Measurements from ENCODE around the gene OPHN1. TPM values are rescaled to one million over a fixed set of nuclear protein-coding genes. Genes with fewer than 3 reads are reported as not detected.

Gene OPHN1
- total and polyA plus RNA-seq, 12 donors = 1.2 to 9.1 (median 5.2) TPM

DNA sequence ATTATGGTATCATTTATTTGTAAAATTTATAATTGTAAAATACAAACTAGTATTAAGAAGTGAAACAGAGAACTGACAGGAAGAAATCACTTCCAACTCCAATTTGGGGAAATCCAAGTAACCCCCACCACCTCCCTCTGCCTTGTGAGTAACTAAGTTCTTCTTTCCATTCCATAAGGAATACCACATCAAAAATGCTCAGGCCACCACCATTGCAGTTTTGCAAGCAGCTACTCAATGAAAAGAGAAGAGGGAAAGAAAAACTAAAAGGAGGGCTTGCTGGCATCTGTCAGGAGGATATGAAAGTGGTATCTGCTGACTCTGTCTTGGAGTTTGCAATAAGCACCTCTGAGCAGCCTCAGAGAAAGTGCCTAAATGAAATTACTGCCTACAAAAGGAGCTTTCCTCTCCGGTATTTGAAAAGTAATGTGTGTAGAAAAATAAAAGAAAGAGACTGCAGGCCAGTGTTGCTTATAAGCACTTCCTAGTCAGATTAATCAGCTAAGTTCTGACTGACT is 228.7 kb downstream of the OPHN1 start:
- intact Hi-C loops (cut with DNase I) = no loop called here
- WGBS, 4 donors = 60 to 91% (median 83%) methylated on average over 1 of the region's 1 CpG
- no peak for DNase-seq
- H3K36me3 ChIP-seq (replicated peaks in 1 of 2) = no peaks in the 10 kb centered on the region
- no peaks in the 10 kb centered on the region for H3K4me1 ChIP-seq (replicated peaks in 1 of 2)
- no peak overlapping the region for H3K4me3 ChIP-seq
- H3K27me3 ChIP-seq = no peaks in the 10 kb centered on the region
- H3K27ac ChIP-seq = no peak overlapping the region
- TF ChIP-seq POLR2A (IDR thresholded peaks at IDR 0.05) = no peak
- TF ChIP-seq, protein P1, sequence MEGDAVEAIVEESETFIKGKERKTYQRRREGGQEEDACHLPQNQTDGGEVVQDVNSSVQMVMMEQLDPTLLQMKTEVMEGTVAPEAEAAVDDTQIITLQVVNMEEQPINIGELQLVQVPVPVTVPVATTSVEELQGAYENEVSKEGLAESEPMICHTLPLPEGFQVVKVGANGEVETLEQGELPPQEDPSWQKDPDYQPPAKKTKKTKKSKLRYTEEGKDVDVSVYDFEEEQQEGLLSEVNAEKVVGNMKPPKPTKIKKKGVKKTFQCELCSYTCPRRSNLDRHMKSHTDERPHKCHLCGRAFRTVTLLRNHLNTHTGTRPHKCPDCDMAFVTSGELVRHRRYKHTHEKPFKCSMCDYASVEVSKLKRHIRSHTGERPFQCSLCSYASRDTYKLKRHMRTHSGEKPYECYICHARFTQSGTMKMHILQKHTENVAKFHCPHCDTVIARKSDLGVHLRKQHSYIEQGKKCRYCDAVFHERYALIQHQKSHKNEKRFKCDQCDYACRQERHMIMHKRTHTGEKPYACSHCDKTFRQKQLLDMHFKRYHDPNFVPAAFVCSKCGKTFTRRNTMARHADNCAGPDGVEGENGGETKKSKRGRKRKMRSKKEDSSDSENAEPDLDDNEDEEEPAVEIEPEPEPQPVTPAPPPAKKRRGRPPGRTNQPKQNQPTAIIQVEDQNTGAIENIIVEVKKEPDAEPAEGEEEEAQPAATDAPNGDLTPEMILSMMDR (IDR thresholded peaks at IDR 0.05) = no peak
- H3K9me3 ChIP-seq (replicated peaks in 1 of 3) = no peaks in the 10 kb centered on the region

DNA sequence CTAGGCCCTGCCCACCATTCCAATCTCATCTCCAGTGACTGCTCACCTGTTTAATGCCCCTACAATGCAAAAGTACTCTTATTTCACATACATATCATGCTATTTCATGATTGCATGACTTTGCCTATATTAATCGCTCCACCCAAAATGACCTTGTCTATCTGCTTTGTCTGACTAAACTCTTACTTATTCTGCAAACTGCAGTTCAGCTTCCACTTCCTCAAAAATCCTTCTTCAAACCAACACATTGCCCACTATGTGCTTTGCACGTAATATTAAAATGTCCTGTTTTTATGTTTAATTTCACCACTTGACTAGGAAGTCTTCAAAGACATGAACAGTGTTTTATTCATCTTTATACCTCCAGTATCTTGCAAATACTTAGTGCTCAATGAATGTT is 229.6 kb downstream of the OPHN1 start:
- Histone ChIP-seq H3K4me1 (replicated peaks in 1 of 2) (no peaks in the 10 kb centered on the region), H3K36me3 (replicated peaks in 1 of 2) (no peaks in the 10 kb centered on the region), H3K9me3 (replicated peaks in 1 of 3) (no peaks in the 10 kb centered on the region), H3K4me3 (no peak overlapping the region), H3K27ac (no peak overlapping the region), H3K27me3 (no peaks in the 10 kb centered on the region)
- DNase-seq = no peak
- intact Hi-C loops (cut with DNase I) = no loop called here
- 74 to 82% (median 79%) methylated on average over 2 of the region's 2 CpGs for WGBS, 4 donors
- TF ChIP-seq POLR2A (IDR thresholded peaks at IDR 0.05) = no peak
- TF ChIP-seq, protein P1 (IDR thresholded peaks at IDR 0.05) = no peak

DNA sequence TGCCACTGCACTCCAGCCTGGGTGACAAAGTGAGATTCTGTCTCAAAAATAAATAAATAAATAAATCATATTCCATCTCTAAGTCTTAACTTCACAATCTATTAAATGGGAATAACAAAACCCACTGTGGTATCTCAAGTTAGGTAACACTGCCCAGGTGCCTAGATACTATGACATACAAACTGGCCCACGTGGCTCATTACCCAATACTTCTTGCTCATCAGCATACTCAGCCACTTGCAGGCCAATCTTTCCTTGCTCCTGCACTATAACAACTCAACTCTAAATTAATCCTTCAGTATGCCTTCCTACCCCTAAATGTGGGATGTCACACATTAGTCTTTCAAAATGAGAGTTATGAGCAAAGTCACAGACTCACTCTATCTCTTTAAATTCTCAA is 230.1 kb downstream of the OPHN1 start:
- TF ChIP-seq, protein P1 (IDR thresholded peaks at IDR 0.05) = no peak
- no peak for TF ChIP-seq POLR2A (IDR thresholded peaks at IDR 0.05)
- no peak for DNase-seq
- Histone ChIP-seq H3K9me3 (replicated peaks in 1 of 3) (no peaks in the 10 kb centered on the region), H3K27me3 (no peaks in the 10 kb centered on the region), H3K4me3 (no peak overlapping the region), H3K27ac (no peak overlapping the region), H3K36me3 (replicated peaks in 1 of 2) (no peaks in the 10 kb centered on the region), H3K4me1 (replicated peaks in 1 of 2) (no peaks in the 10 kb centered on the region)
- intact Hi-C loops (cut with DNase I) = no loop called here
- WGBS, 4 donors = 62 to 90% (median 80%) methylated on average over 1 of the region's 1 CpG

DNA sequence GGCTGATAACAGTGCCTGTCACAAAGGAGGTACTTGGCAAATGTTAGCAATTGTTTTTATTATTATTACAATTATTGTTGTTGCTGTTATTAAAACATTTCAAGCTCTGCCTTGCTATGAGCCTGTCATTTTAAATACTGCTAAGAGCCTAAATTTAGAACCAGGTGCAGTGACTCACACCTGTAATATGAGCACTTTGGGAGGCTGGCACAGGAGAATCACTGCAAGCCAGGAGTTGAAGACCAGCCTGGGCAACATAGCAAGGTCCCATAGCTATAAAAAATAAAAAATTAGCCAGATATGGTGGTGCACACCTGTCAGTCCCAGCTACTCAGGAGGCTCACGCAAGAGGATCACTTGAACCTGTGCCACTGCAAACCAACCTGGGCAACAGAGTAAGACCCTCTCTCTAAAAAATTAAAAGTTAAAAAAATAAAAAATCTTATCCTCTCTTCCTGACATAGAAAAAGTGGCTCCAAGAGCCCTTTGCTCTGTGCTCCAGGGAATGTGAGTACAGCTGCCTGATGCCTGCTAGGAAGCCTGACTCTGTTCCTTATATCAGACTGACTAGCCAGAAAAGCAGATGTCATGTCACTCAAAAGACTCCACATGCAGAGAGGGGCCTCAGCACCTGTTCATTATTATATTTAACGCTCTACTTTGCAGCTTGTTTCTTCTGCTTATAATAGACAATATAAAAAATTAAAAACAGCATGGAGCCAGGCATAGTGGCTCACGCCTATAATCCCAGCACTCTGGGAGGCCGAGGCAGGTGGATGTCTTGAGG is 234.0 kb downstream of the OPHN1 start:
- Histone ChIP-seq H3K4me1 (replicated peaks in 1 of 2) (no peaks in the 10 kb centered on the region), H3K27ac (no peak overlapping the region), H3K36me3 (replicated peaks in 1 of 2) (no peaks in the 10 kb centered on the region), H3K27me3 (no peaks in the 10 kb centered on the region), H3K9me3 (replicated peaks in 1 of 3) (no peaks in the 10 kb centered on the region), H3K4me3 (no peak overlapping the region)
- DNase-seq = no peak
- TF ChIP-seq, protein P1 (IDR thresholded peaks at IDR 0.05) = no peak
- no peak for TF ChIP-seq POLR2A (IDR thresholded peaks at IDR 0.05)
- intact Hi-C loops (cut with DNase I) = no loop called here
- WGBS, 4 donors = 70 to 98% (median 89%) methylated on average over 3 to 4 of the region's 4 CpGs

Data from adrenal gland (tissue), 12 donors.